Sigmoid colon (tissue), 7 donors: ENCODE measurements around the gene TIMD4. TPM values are rescaled to one million over a fixed set of nuclear protein-coding genes. Genes with fewer than 3 reads are reported as not detected.

Experiments
- DNase-seq: peaks from one replicate; pipeline ENCODE4 v3.0.0-alpha.2; 2019
- H3K27ac ChIP-seq, 4 donors: fragments of 200-600 bp; sonication (generic); one replicate each; pipeline ENCODE4 v1.5.1; 2016 to 2019; ENCODE audit warnings: mild to moderate bottlenecking in 1 of 4
- H3K27me3 ChIP-seq, 3 donors: fragments of 200-600 bp; sonication (generic); one replicate each; pipeline ENCODE4 v1.5.1; 2019; ENCODE audit warnings: mild to moderate bottlenecking in 1 of 3
- H3K36me3 ChIP-seq, 4 donors: fragments of 200-600 bp; sonication (generic); one replicate each; pipeline ENCODE4 v1.5.1; 2016 to 2019
- H3K4me1 ChIP-seq, 4 donors: fragments of 200-600 bp; sonication (generic); one replicate each; pipeline ENCODE4 v1.5.1; 2017 to 2019
- H3K4me3 ChIP-seq, 4 donors: fragments of 200-600 bp; sonication (generic); one replicate each; pipeline ENCODE4 v1.5.1; 2017 to 2019; ENCODE audit warnings: mild to moderate bottlenecking in 2 of 4, moderate library complexity in 1 of 4
- H3K9me3 ChIP-seq, 4 donors: fragments of 200-600 bp in 3 of 4; sonication (generic) in 3 of 4; one replicate each; pipeline versions ENCODE4 v1.5.1 to v1.6.1; 2013 to 2019
- CTCF ChIP-seq, 4 experiments: fragments of 450-650 bp in 3 of 4; fragments of 200-600 bp in 1 of 4; IDR thresholded peaks; one replicate each; pipeline ENCODE4 v1.5.1; 2016 to 2019; ENCODE audit warnings: antibody characterized with exemption in 4 of 4, mild to moderate bottlenecking in 3 of 4, moderate library complexity in 2 of 4
- EP300 ChIP-seq, 4 donors: sonication (generic); formaldehyde crosslinking; IDR thresholded peaks; one replicate each; pipeline ENCODE4 v1.6.1; 2017; ENCODE audit warnings: antibody characterized with exemption in 4 of 4
- POLR2A ChIP-seq, 2 donors: fragments of 450-650 bp; IDR thresholded peaks; one replicate each; pipeline ENCODE4 v1.6.1; 2016; ENCODE audit warnings: antibody characterized with exemption in 2 of 2, mild to moderate bottlenecking in 2 of 2, moderate library complexity in 2 of 2
- POLR2AphosphoS5 ChIP-seq, 4 donors: sonication (generic); formaldehyde crosslinking; IDR thresholded peaks; one replicate each; pipeline ENCODE4 v1.6.1; 2017; ENCODE audit warnings: antibody characterized with exemption in 4 of 4
- whole genome bisulfite sequencing, 2 donors: extraction: QIAGEN DNeasy Blood & Tissue Kit; methylation state at CpG; one replicate each; pipeline ENCODE4 v1.1.7; 2013; 5-methylcytosine and 5-hydroxymethylcytosine counted together
- intact Hi-C: fragments of 100-400 bp; cut with DNase I; formaldehyde crosslinking; loops from one replicate; pipeline ENCODE4 v1.15.1; 2023
- polyA plus RNA-seq, 3 donors: library from polyadenylated mRNA; stranded (reverse); fragments of 200-250 nt; gene quantifications; one replicate each; pipeline ENCODE4 v1.2.3, GENCODE V29; 2013
- total RNA-seq, 4 donors: library from RNA; depleted of rRNA; stranded (reverse); fragments of >200 nt; gene quantifications; one replicate each; pipeline ENCODE4 v1.1.0, GENCODE V29; 2016
- donor health status: healthy with polysubstance abuse.
- donor health status: Bipolar disorder and iron deficiency.
- donor health status: healthy.

Gene TIMD4
- total RNA-seq, result 1 to 10 TPM in 1 of 4 donors, under 1 TPM in 1, not detected in 2; 0.66 to 1.1 TPM
- polyA plus RNA-seq, result 1 to 10 TPM in 1 of 3 donors, not detected in 2; 7.3 TPM

- no peak for TF ChIP-seq POLR2AphosphoS5 (IDR thresholded peaks at IDR 0.05)
- TF ChIP-seq EP300 (IDR thresholded peaks at IDR 0.05), result no peak
- no peak for TF ChIP-seq CTCF (IDR thresholded peaks at IDR 0.05)
- no peak for TF ChIP-seq POLR2A (IDR thresholded peaks at IDR 0.05)
- no peaks in the 10 kb centered on the region for H3K27me3 ChIP-seq
- no peaks in the 10 kb centered on the region for H3K9me3 ChIP-seq
- no peak for DNase-seq
- no peak within 1 kb of the TSS for H3K4me3 ChIP-seq
- WGBS, 2 donors, result 89 to 94% methylated on average over 4 of the region's 4 CpGs
- H3K27ac ChIP-seq, result no peak within 1 kb of the TSS
- no peaks in the 10 kb centered on the region for H3K36me3 ChIP-seq
- intact Hi-C loops, result no loop called here
- H3K4me1 ChIP-seq, result no peaks in the 10 kb centered on the region
Measured at GRCh38 chr5:156963125-156963524, at the start of gene TIMD4. Gene TIMD4, minus strand, starts transcription at chr5:156963226. Its CDS starts 28 bp downstream, at chr5:156963198.

- H3K4me1 ChIP-seq, result no peaks in the 10 kb centered on the region
- no peak for DNase-seq
- no peaks in the 10 kb centered on the region for H3K27me3 ChIP-seq
- no peaks in the 10 kb centered on the region for H3K36me3 ChIP-seq
- TF ChIP-seq CTCF (IDR thresholded peaks at IDR 0.05) (no peak), POLR2A (IDR thresholded peaks at IDR 0.05) (no peak), POLR2AphosphoS5 (IDR thresholded peaks at IDR 0.05) (no peak), EP300 (IDR thresholded peaks at IDR 0.05) (no peak)
- no peak overlapping the region for H3K27ac ChIP-seq
- no peak overlapping the region for H3K4me3 ChIP-seq
- no peaks in the 10 kb centered on the region for H3K9me3 ChIP-seq
- 76 to 79% methylated on average over 2 of the region's 2 CpGs for WGBS, 2 donors
- intact Hi-C loops, result no loop called here
Measured at GRCh38 chr5:157006262-157006661, 43.2 kb upstream of the TIMD4 start.

GRCh38 chr5:157004893-157005551 is 42.0 kb upstream of the TIMD4 start:
- Histone ChIP-seq H3K27ac (no peak overlapping the region), H3K4me1 (no peaks in the 10 kb centered on the region), H3K36me3 (no peaks in the 10 kb centered on the region), H3K4me3 (no peak overlapping the region), H3K27me3 (no peaks in the 10 kb centered on the region), H3K9me3 (peaks cover 0 to 9% (median 1%) of the 10 kb centered on the region in 4 donors)
- intact Hi-C loops, result no loop called here
- TF ChIP-seq EP300 (IDR thresholded peaks at IDR 0.05), result no peak
- TF ChIP-seq POLR2A (IDR thresholded peaks at IDR 0.05), result no peak
- TF ChIP-seq POLR2AphosphoS5 (IDR thresholded peaks at IDR 0.05), result no peak
- no peak for TF ChIP-seq CTCF (IDR thresholded peaks at IDR 0.05)
- no peak for DNase-seq

GRCh38 chr5:156991714-156992113 is 28.7 kb upstream of the TIMD4 start:
- no peak for DNase-seq
- TF ChIP-seq CTCF (IDR thresholded peaks at IDR 0.05) (no peak), EP300 (IDR thresholded peaks at IDR 0.05) (no peak), POLR2A (IDR thresholded peaks at IDR 0.05) (no peak), POLR2AphosphoS5 (IDR thresholded peaks at IDR 0.05) (no peak)

GRCh38 chr5:156984064-156984463 is 21.0 kb upstream of the TIMD4 start:
- WGBS, 2 donors, result 89 to 91% methylated on average over 9 of the region's 9 CpGs
- H3K9me3 ChIP-seq, result no peaks in the 10 kb centered on the region
- no peak overlapping the region for H3K27ac ChIP-seq

More at GRCh38 chr5:156991714-156992113, 28.7 kb upstream of the TIMD4 start:
- Histone ChIP-seq H3K9me3 (no peaks in the 10 kb centered on the region), H3K27me3 (no peaks in the 10 kb centered on the region), H3K36me3 (no peaks in the 10 kb centered on the region), H3K4me3 (no peak overlapping the region), H3K4me1 (no peaks in the 10 kb centered on the region), H3K27ac (no peak overlapping the region)
- intact Hi-C loops, result no loop called here
- WGBS, 2 donors, result 82 to 84% methylated on average over 4 of the region's 4 CpGs

More at GRCh38 chr5:156984064-156984463, 21.0 kb upstream of the TIMD4 start:
- no peak for TF ChIP-seq CTCF (IDR thresholded peaks at IDR 0.05)
- no peak for TF ChIP-seq POLR2A (IDR thresholded peaks at IDR 0.05)
- no peak for TF ChIP-seq EP300 (IDR thresholded peaks at IDR 0.05)
- TF ChIP-seq POLR2AphosphoS5 (IDR thresholded peaks at IDR 0.05), result no peak
- H3K4me3 ChIP-seq, result no peak overlapping the region
- DNase-seq, result no peak
- no peaks in the 10 kb centered on the region for H3K27me3 ChIP-seq
- H3K36me3 ChIP-seq, result no peaks in the 10 kb centered on the region
- intact Hi-C loops, result no loop called here
- H3K4me1 ChIP-seq, result no peaks in the 10 kb centered on the region
